NCI-H748 (cell line): ENCODE data around the gene ARHGAP27.

Experiments used
- DNase-seq: peaks from one replicate; lab custom pipeline; 2025; ENCODE audit not compliant: unreplicated experiment; lab: John Stamatoyannopoulos, UW

Gene ARHGAP27

GRCh38 chr17:45408611-45409421 is 23.9 kb downstream of the ARHGAP27 start:
- DNase-seq: no peak

GRCh38 chr17:45406107-45406506 is 26.6 kb downstream of the ARHGAP27 start:
- no peak for DNase-seq

- DNase-seq: peak; percentile 29
These were observed 27.2 kb downstream of the ARHGAP27 start for GRCh38 chr17:45405250-45406086.

GRCh38 chr17:45404870-45405249 is 27.8 kb downstream of the ARHGAP27 start:
- DNase-seq: no peak

GRCh38 chr17:45403906-45404490 is 28.7 kb downstream of the ARHGAP27 start:
- DNase-seq: no peak

GRCh38 chr17:45402916-45403315 is 29.8 kb downstream of the ARHGAP27 start:
- no peak for DNase-seq

DNA sequence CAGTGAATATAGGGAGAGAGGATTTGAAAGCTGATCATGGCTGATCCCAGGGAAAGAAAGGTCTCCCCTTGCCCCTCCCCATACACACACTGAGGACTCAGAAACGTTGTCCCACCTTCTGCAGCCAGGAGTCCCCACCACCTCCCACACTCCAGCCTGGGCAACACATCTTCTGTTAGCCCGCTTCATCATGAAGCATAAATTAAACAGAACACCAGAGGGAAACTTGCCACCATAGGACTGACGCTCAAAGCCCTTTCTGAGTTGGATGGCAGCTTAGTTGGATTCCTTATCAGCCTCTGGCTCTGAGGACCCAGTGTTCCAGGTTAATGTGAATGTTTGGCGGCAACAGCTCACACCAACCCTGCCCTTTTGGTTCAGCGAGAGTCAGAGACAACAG is 33.9 kb downstream of the ARHGAP27 start:
- no peak for DNase-seq

DNA sequence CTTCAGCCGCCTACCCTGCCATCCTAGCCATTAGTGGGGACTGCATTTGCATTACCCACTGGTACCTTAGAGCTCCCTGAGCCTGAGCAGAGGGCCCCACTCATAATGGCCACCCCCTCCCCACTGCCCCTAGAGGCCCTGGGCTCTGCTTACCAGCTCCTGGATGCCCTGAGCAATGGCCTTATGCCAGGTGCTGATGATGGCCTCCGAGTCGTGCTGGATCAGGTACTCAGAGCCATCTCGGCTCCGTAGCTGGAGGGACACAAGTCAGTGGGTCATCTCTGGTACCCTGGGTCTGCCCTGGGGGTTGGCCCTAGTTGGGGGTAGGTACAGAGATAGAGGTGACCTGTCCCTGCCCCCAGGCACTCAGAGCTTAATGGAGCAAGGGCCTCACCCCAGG is 34.9 kb downstream of the ARHGAP27 start:
- DNase-seq: no peak

DNA sequence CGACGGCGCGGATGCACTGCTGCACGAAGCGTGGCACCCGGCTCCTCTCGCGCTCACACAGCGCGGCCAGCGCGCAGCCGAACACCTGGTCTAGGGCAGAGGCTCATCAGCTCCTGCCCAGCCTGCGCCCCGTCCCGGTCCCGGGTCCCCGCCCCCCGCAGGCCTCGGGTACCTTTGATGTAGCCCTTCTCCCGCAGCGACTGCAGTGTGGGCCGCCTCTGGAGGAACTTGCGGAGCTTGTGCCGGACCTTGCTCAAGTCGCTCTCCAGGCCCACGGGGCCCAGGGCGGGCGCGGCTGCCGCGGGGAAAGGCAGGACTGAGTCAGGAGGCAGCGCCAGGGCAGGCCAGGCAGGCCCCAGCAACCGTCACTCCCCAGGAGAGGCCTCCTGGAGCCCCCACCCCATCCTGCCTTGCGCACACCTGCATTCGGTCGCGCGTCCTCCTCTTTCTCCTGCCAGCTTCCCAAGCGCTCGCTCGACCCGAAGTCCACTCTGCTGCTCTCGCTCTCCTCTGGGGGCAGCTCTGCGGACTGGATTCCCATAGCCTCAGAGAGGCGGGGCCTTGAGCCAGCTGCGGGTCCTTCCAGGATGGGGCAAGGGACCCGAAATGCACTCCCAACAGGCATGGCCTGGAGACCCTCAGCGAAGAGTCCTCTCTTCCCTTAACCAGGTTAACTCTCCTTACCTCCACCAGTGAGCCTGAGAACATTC is 36.0 kb downstream of the ARHGAP27 start:
- no peak for DNase-seq

GRCh38 chr17:45395569-45396415 is 36.9 kb downstream of the ARHGAP27 start:
- no peak for DNase-seq

DNA sequence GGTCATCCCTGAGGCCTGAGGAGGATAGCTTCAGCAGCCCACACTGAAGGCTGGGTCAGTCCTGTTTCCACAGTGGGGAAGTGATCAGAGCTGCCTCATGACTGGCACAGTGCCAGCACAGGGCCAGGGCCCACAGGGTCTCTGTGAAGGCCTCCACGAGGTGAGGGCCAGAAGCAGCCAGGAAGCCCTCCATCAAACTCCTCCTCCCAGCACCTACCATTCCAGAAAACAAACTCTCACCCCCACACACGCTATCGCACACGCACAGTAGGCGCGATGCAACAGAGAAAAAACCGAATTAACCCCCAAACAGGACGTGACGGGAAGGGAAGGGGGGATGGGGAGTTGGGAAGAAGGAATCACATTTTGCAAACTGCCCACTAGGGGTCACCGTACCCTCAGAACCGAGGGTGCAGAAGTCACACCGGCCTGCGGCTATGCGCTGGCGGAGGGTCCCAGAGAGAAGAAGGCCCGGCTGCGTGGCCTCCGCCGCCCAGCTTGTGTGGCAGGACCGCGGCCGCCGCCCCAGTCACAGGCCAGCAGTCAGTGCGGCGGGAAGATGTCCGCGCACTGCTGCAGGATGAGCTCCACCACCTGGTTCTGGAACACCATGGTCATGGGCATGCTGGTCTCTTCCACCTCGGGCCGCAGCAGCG is 37.6 kb downstream of the ARHGAP27 start:
- peak; percentile 61 for DNase-seq

DNA sequence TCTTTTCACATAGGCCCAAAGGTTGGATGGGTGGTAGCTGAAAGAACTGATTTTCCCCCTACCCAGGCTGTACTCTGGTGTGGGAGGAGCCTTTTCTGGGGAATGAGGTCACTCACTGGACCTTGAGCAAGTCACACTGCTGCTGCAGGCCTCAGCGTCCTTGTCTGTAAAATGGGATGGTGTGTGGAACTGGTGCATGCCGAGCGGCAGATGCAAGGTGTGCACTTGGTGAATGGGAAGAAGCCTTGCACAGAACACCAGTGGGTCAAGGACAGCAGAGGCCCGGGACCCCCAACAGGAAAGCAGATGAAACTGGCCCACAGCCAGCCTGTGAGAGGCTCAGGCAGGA is 38.1 kb downstream of the ARHGAP27 start:
- DNase-seq: no peak

DNA sequence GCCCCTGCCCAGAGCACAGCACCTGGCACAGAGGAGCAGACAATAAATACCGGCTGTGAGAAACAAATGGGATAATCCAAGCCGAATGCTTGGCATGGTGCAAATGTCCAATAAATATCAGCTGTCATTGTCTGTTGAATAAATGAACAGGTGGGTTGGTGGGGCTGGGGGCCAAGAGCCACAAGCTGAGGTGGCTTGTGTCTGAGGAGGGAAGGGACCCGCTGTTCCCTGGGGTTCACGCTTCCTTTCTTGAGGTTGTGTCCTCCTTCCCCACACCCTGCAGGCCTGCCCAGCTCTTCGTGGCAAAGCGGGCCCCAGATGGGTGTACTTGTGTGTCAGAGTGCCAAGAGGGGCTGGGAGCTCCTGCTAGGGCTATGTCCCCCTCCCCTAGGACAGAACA is 38.6 kb downstream of the ARHGAP27 start:
- no peak for DNase-seq

- no peak for DNase-seq
These were observed 39.3 kb downstream of the ARHGAP27 start for GRCh38 chr17:45393411-45393810.

DNA sequence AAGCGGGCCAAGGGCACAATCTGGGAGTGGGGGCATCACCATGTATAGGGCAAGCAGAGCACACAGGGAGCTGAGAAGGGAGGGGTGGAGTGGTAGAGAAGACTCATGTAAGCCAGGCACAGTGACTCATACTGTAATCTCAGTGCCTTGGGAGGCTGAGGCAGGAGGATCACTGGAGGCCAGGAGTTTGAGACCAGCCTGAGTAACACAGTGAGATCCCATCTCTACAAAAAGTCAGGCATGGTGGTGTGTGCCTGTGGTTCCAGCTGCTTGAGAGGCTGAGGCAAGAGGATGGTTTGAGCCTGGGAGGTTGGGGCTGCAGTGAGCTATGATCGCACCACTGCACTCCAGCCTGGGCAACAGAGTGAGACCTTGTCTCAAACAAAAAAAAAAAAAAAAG is 40.8 kb downstream of the ARHGAP27 start:
- no peak for DNase-seq

GRCh38 chr17:45391291-45391690 is 41.4 kb downstream of the ARHGAP27 start:
- DNase-seq: no peak

GRCh38 chr17:45389354-45389753 is 43.3 kb downstream of the ARHGAP27 start:
- DNase-seq: no peak

DNA sequence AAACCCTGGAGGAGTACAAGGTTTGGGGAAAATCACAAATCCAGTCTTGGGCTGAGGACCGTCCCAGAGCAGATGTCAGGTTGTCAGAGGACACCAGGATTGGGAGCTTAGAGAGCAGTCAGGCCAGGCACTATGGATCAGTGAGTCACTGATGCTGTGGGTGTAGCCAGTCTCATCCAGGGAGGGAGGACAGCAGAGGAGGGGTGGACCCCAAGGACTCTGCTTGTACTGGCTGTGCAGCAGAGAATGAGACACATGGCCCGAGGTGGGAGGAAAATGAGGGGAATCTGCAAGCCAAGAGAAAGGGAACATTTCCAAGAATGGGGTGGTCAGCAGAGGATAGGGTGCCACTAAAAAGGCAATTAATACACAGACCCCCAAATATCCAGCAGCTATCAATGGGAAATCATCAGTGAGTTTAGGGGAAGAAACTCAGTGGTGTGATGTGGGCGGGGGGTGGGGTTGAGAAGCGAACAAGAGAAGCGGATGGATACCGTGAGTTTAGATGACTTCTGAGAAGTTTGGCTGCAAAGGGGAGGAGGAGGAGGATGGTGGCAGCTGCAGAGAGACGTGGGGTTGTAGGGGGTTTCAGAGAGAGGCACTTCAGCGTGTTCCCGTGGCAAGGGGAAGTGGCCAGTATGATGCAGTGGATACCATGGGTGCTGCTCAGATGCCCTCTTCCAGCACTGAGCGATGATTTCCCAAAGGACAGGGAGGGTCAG is 43.9 kb downstream of the ARHGAP27 start:
- DNase-seq: no peak

- no peak for DNase-seq
These were observed 44.9 kb downstream of the ARHGAP27 start for GRCh38 chr17:45387739-45388138.
